BJ (cell line): ENCODE data around the gene FHOD3. TPM values are rescaled to one million over a fixed set of nuclear protein-coding genes. Genes with fewer than 3 reads are reported as not detected.
A peak's percentile ranks its signal among the peaks of the same experiment; 100 is the strongest.

Experiments
- CTCF ChIA-PET: fragments of 350-600 bp; formaldehyde crosslinking; extraction: SDS; loops from one replicate; lab custom pipeline; 2021; ENCODE audit warnings: antibody characterized with exemption, inconsistent platforms; lab: Yijun Ruan, JAX
- POLR2A ChIA-PET: fragments of 300-600 bp; sonication (Branson Sonifier 250); formaldehyde crosslinking; extraction: SDS; loops from one replicate; lab custom pipeline; 2021; ENCODE audit warnings: antibody characterized with exemption; lab: Charles Lee
- DNase-seq: peaks from one replicate; pipeline ENCODE4 v3.0.0-alpha.2; 2011; ENCODE audit warnings: low read depth
- H3K27me3 ChIP-seq: 2 replicates; pipeline ENCODE4 v1.6.0; 2011; ENCODE audit warnings: low read length; ENCODE audit not compliant: control insufficient read depth, insufficient read depth
- H3K36me3 ChIP-seq: 2 replicates; pipeline ENCODE4 v1.5.1; 2011; ENCODE audit warnings: low read length; ENCODE audit not compliant: control insufficient read depth, insufficient read depth
- H3K4me3 ChIP-seq: 2 replicates; pipeline ENCODE4 v1.5.1; 2011; ENCODE audit warnings: low read depth, mild to moderate bottlenecking, control low read depth, low read length
- CTCF ChIP-seq: IDR thresholded peaks from 2 replicates; pipeline ENCODE4 v1.5.1; 2011; ENCODE audit warnings: low read depth, mild to moderate bottlenecking, control low read depth, inconsistent platforms, low read length, moderate library complexity; ENCODE audit not compliant: insufficient read depth
- polyA plus RNA-seq: library from polyadenylated mRNA; depleted of rRNA; stranded (reverse); fragments of >200 nt; gene quantifications from 2 replicates; pipeline ENCODE4 v1.2.3, GENCODE V29; 2011

Gene FHOD3
- polyA plus RNA-seq, 1 experiment: 24.6 TPM

GRCh38 chr18:36309436-36310391 is 12.2 kb downstream of the FHOD3 start:
- TF ChIP-seq CTCF: no peak
- ChIA-PET POLR2A (interaction anchor here (0.6 kb wide), 1 partner anchor 12 kb away, joined by 6 read pairs; no protein-coding TSS in a partner anchor), CTCF (interaction anchor here (0.8 to 1.4 kb wide), 2 partner anchors 12 to 263 kb away, joined by 3 to 6 read pairs; no protein-coding TSS in a partner anchor)
- Histone ChIP-seq H3K4me3 (no peak overlapping the region), H3K27me3 (no peaks in the 10 kb centered on the region), H3K36me3 (no peaks in the 10 kb centered on the region)
- peak; percentile 97 for DNase-seq

GRCh38 chr18:36311026-36311570 is 13.6 kb downstream of the FHOD3 start:
- DNase-seq: no peak
- TF ChIP-seq CTCF: no peak
- H3K27me3 ChIP-seq: no peaks in the 10 kb centered on the region
- no peaks in the 10 kb centered on the region for H3K36me3 ChIP-seq
- no peak overlapping the region for H3K4me3 ChIP-seq
- ChIA-PET POLR2A (interaction anchor here (0.5 kb wide), 1 partner anchor 552 kb away, joined by 6 read pairs; no protein-coding TSS in a partner anchor), CTCF (no interaction called here)

GRCh38 chr18:36312806-36313395 is 15.4 kb downstream of the FHOD3 start:
- CTCF ChIA-PET: interaction anchor here (0.6 kb wide), 2 partner anchors 39 to 129 kb away, joined by 3 to 5 read pairs; no protein-coding TSS in a partner anchor

GRCh38 chr18:36314098-36314497 is 16.6 kb downstream of the FHOD3 start:
- no peak for DNase-seq
- H3K27me3 ChIP-seq: no peaks in the 10 kb centered on the region
- ChIA-PET CTCF (interaction anchor here (0.6 kb wide), 1 partner anchor 11 kb away, joined by 3 read pairs; no protein-coding TSS in a partner anchor), POLR2A (no interaction called here)
- TF ChIP-seq CTCF: no peak
- H3K4me3 ChIP-seq: no peak overlapping the region
- H3K36me3 ChIP-seq: no peaks in the 10 kb centered on the region

More at GRCh38 chr18:36312806-36313395, 15.4 kb downstream of the FHOD3 start:
- TF ChIP-seq CTCF: no peak
- Histone ChIP-seq H3K4me3 (no peak overlapping the region), H3K27me3 (no peaks in the 10 kb centered on the region), H3K36me3 (no peaks in the 10 kb centered on the region)
- no peak for DNase-seq
- POLR2A ChIA-PET: no interaction called here

GRCh38 chr18:36314754-36315153 is 17.2 kb downstream of the FHOD3 start:
- no peak for TF ChIP-seq CTCF
- H3K36me3 ChIP-seq: no peaks in the 10 kb centered on the region
- no peak for DNase-seq
- no peak overlapping the region for H3K4me3 ChIP-seq
- ChIA-PET POLR2A (no interaction called here), CTCF (no interaction called here)
- no peaks in the 10 kb centered on the region for H3K27me3 ChIP-seq
